HG03060 (cell line): ENCODE results near the gene PTPRCAP.

Experiments used
- ATAC-seq: cut with Tn5 transposase; IDR thresholded peaks from one replicate; pipeline ENCODE4 v1.9.1; 2021; ENCODE audit warnings: low read depth, moderate number of reproducible peaks; ENCODE audit not compliant: unreplicated experiment

Gene PTPRCAP

GRCh38 chr11:67400251-67400941 is 37.1 kb downstream of the PTPRCAP start:
- ATAC-seq: no peak

- ATAC-seq: no peak
Measured at GRCh38 chr11:67398661-67399563, 38.6 kb downstream of the PTPRCAP start.

GRCh38 chr11:67397986-67398660 is 39.4 kb downstream of the PTPRCAP start:
- ATAC-seq: no peak

- ATAC-seq: no peak
Measured at GRCh38 chr11:67397536-67397935, 39.9 kb downstream of the PTPRCAP start.

- ATAC-seq: no peak
Measured at GRCh38 chr11:67396587-67397389, 40.7 kb downstream of the PTPRCAP start.

GRCh38 chr11:67396259-67396581 is 41.3 kb downstream of the PTPRCAP start:
- ATAC-seq: no peak

GRCh38 chr11:67395555-67396258 is 41.8 kb downstream of the PTPRCAP start:
- no peak for ATAC-seq

GRCh38 chr11:67393990-67394389 is 43.5 kb downstream of the PTPRCAP start:
- no peak for ATAC-seq

GRCh38 chr11:67393437-67393836 is 44.0 kb downstream of the PTPRCAP start:
- ATAC-seq: no peak

GRCh38 chr11:67392183-67392715 is 45.2 kb downstream of the PTPRCAP start:
- no peak for ATAC-seq

- no peak for ATAC-seq
Measured at GRCh38 chr11:67391304-67392182, 45.9 kb downstream of the PTPRCAP start, which contains the start of gene RAD9A. Gene RAD9A, plus strand, starts transcription at chr11:67391986. Its CDS starts 59 bp downstream, at chr11:67392045.

- ATAC-seq: no peak
Measured at GRCh38 chr11:67390947-67391303, 46.6 kb downstream of the PTPRCAP start.

GRCh38 chr11:67389477-67389876 is 48.0 kb downstream of the PTPRCAP start:
- no peak for ATAC-seq

- no peak for ATAC-seq
Measured at GRCh38 chr11:67387518-67387917, 50.0 kb downstream of the PTPRCAP start.

- ATAC-seq: no peak
Measured at GRCh38 chr11:67387069-67387468, 50.4 kb downstream of the PTPRCAP start.
